Fibroblast of lung (primary cell): ENCODE measurements around the gene CAMTA1. TPM values are rescaled to one million over a fixed set of nuclear protein-coding genes. Genes with fewer than 3 reads are reported as not detected.

Experiments used
- DNase-seq, 2 donors: peaks; one replicate each; pipeline versions ENCODE4 v3.0.0 to v3.0.0-alpha.2; 2010; ENCODE audit warnings: low read depth in 2 of 2
- H2AFZ ChIP-seq: 2 replicates; pipeline ENCODE4 v1.5.1; 2012; ENCODE audit warnings: low read length, control low read depth, inconsistent platforms
- H3K27ac ChIP-seq: 2 replicates; pipeline ENCODE4 v1.5.1; 2011; ENCODE audit warnings: low read length, control low read depth; ENCODE audit not compliant: insufficient read depth
- H3K27me3 ChIP-seq: 2 replicates; pipeline ENCODE4 v1.5.1; 2011; ENCODE audit warnings: mild to moderate bottlenecking, low read length; ENCODE audit not compliant: control insufficient read depth, insufficient read depth
- H3K36me3 ChIP-seq: 2 replicates; pipeline ENCODE4 v1.5.1; 2011; ENCODE audit warnings: low read length; ENCODE audit not compliant: control insufficient read depth, insufficient read depth
- H3K4me1 ChIP-seq: 2 replicates; pipeline ENCODE4 v1.5.1; 2011; ENCODE audit warnings: low read length; ENCODE audit not compliant: control insufficient read depth, insufficient read depth; ENCODE audit errors: extremely low read depth
- H3K4me2 ChIP-seq: 2 replicates; pipeline ENCODE4 v1.5.1; 2011; ENCODE audit warnings: low read length, control low read depth; ENCODE audit not compliant: insufficient read depth; ENCODE audit errors: extremely low read depth
- H3K4me3 ChIP-seq, 4 experiments: fragments of 200-600 bp in 1 of 4; sonication (generic) in 1 of 4; replicated peaks in 1 of 4; 2 replicates each; pipeline ENCODE4 v1.5.1; 2011 to 2016; ENCODE audit warnings: low read length in 4 of 4, low read depth in 3 of 4, mild to moderate bottlenecking in 3 of 4, control low read depth in 2 of 4, inconsistent platforms in 1 of 4, mixed read lengths in 1 of 4; ENCODE audit not compliant: insufficient read depth in 1 of 4; ENCODE audit errors: control extremely low read depth in 1 of 4
- H3K79me2 ChIP-seq: 2 replicates; pipeline ENCODE4 v1.5.1; 2012; ENCODE audit warnings: mild to moderate bottlenecking, low read length, inconsistent platforms; ENCODE audit not compliant: control insufficient read depth, insufficient read depth
- H3K9ac ChIP-seq: 2 replicates; pipeline ENCODE4 v1.5.1; 2011; ENCODE audit warnings: mild to moderate bottlenecking, low read length, control low read depth; ENCODE audit not compliant: insufficient read depth
- H3K9me3 ChIP-seq: 2 replicates; pipeline ENCODE4 v1.5.1; 2012; ENCODE audit warnings: low read depth, low read length; ENCODE audit not compliant: control insufficient read depth, insufficient read depth
- H4K20me1 ChIP-seq: 2 replicates; pipeline ENCODE4 v1.5.1; 2011; ENCODE audit warnings: low read length; ENCODE audit not compliant: control insufficient read depth, insufficient read depth; ENCODE audit errors: extremely low read depth
- CTCF ChIP-seq, 2 donors: IDR thresholded peaks in 1 of 2; conservative IDR thresholded peaks in 1 of 2; 1 replicate in 1 of 2; 2 replicates in 1 of 2; pipeline ENCODE4 v1.5.1; 2011 to 2012; ENCODE audit warnings: low read length in 2 of 2, control low read depth in 1 of 2, inconsistent platforms in 1 of 2, low read depth in 1 of 2, mild to moderate bottlenecking in 1 of 2
- EZH2 ChIP-seq: IDR thresholded peaks from 2 replicates; pipeline ENCODE4 v1.5.1; 2012; ENCODE audit warnings: low read length, control low read depth, mild to moderate bottlenecking; ENCODE audit errors: missing control alignments
- polyA plus RNA-seq, 2 donors: library from polyadenylated mRNA; depleted of rRNA in 1 of 2; stranded (reverse) in 1 of 2; unstranded in 1 of 2; fragments of >200 nt; gene quantifications; 2 replicates each; pipeline ENCODE4 v1.2.1, GENCODE V29; 2011 to 2012; ENCODE audit warnings: missing spikeins in 1 of 2
- total RNA-seq: library from RNA; depleted of rRNA; stranded (reverse); fragments of >200 nt; gene quantifications from 2 replicates; pipeline ENCODE4 v1.2.1, GENCODE V29; 2014

CAMTA1 gene
- total and polyA plus RNA-seq, 2 donors (not counting 1 experiment from before 2014, with no cell fraction given) = 47.6 to 86.0 TPM

GRCh38 chr1:7185721-7186120 lies 400.5 kb downstream of the CAMTA1 start:
- Histone ChIP-seq H3K4me3 (no peak overlapping the region), H3K36me3 (no peaks in the 10 kb centered on the region), H3K79me2 (no peaks in the 10 kb centered on the region), H3K4me2 (no peak overlapping the region), H4K20me1 (no peaks in the 10 kb centered on the region), H3K27ac (no peak overlapping the region), H2AFZ (no peak overlapping the region), H3K4me1 (no peaks in the 10 kb centered on the region), H3K9ac (no peak overlapping the region), H3K27me3 (no peaks in the 10 kb centered on the region), H3K9me3 (no peaks in the 10 kb centered on the region)
- TF ChIP-seq EZH2 = no peak
- TF ChIP-seq CTCF (conservative IDR thresholded peaks at IDR 0.05 in 1 of 2, IDR thresholded peaks at IDR 0.05 in 1 of 2; ENCODE audit: low read depth in 1 of 2, low read length in 2 of 2) = no peak
- DNase-seq = no peak

- Histone ChIP-seq H3K9ac (no peak overlapping the region), H2AFZ (no peak overlapping the region), H3K4me3 (no peak overlapping the region), H3K4me1 (no peaks in the 10 kb centered on the region), H3K79me2 (no peaks in the 10 kb centered on the region), H3K27me3 (no peaks in the 10 kb centered on the region), H3K36me3 (no peaks in the 10 kb centered on the region), H4K20me1 (no peaks in the 10 kb centered on the region), H3K4me2 (no peak overlapping the region), H3K27ac (no peak overlapping the region), H3K9me3 (no peaks in the 10 kb centered on the region)
- TF ChIP-seq EZH2 = no peak
- TF ChIP-seq CTCF (conservative IDR thresholded peaks at IDR 0.05 in 1 of 2, IDR thresholded peaks at IDR 0.05 in 1 of 2; ENCODE audit: low read depth in 1 of 2, low read length in 2 of 2) = no peak
- DNase-seq = no peak
Observed at GRCh38 chr1:7186382-7187111, 401.3 kb downstream of the CAMTA1 start.

GRCh38 chr1:7187112-7187493 lies 401.8 kb downstream of the CAMTA1 start:
- no peak for DNase-seq
- Histone ChIP-seq H3K9ac (no peak overlapping the region), H3K4me1 (no peaks in the 10 kb centered on the region), H2AFZ (no peak overlapping the region), H3K4me2 (no peak overlapping the region), H3K9me3 (no peaks in the 10 kb centered on the region), H4K20me1 (no peaks in the 10 kb centered on the region), H3K27ac (no peak overlapping the region), H3K36me3 (no peaks in the 10 kb centered on the region), H3K27me3 (no peaks in the 10 kb centered on the region), H3K4me3 (no peak overlapping the region), H3K79me2 (no peaks in the 10 kb centered on the region)
- no peak for TF ChIP-seq CTCF (conservative IDR thresholded peaks at IDR 0.05 in 1 of 2, IDR thresholded peaks at IDR 0.05 in 1 of 2; ENCODE audit: low read depth in 1 of 2, low read length in 2 of 2)
- no peak for TF ChIP-seq EZH2
